Psoas muscle (tissue), 8 donors: ENCODE measurements around the gene CD46. TPM values are rescaled to one million over a fixed set of nuclear protein-coding genes. Genes with fewer than 3 reads are reported as not detected.

Experiments used
- ATAC-seq, 4 donors: fragments of 200-7000 bp; cut with Tn5 transposase; one replicate each; pipeline ENCODE4 v1.9.1; 2020; ENCODE audit warnings: moderate library complexity in 3 of 4, mild to moderate bottlenecking in 2 of 4
- DNase-seq, 2 donors: peaks; one replicate each; pipeline ENCODE4 v3.0.0-alpha.2; 2020
- H3K27ac ChIP-seq: fragments of 200-600 bp; one replicate; pipeline ENCODE4 v1.8.0; 2022
- H3K27me3 ChIP-seq, 3 donors: fragments of 200-600 bp in 1 of 3; one replicate each; pipeline versions ENCODE4 v1.6.1 to v1.8.0; 2013 to 2022; ENCODE audit warnings: low read length in 2 of 3, mild to moderate bottlenecking in 2 of 3, moderate library complexity in 1 of 3; ENCODE audit not compliant: insufficient read depth in 3 of 3
- H3K36me3 ChIP-seq, 2 donors: fragments of 200-600 bp in 1 of 2; one replicate each; pipeline versions ENCODE4 v1.6.1 to v1.8.0; 2013 to 2022; ENCODE audit warnings: low read depth in 1 of 2, mild to moderate bottlenecking in 1 of 2, moderate library complexity in 1 of 2; ENCODE audit not compliant: insufficient read depth in 1 of 2
- H3K4me1 ChIP-seq: fragments of 200-600 bp; one replicate; pipeline ENCODE4 v1.8.0; 2022
- H3K4me3 ChIP-seq: fragments of 200-600 bp; one replicate; pipeline ENCODE4 v1.8.0; 2022; ENCODE audit warnings: mild to moderate bottlenecking
- H3K9me3 ChIP-seq: fragments of 200-600 bp; one replicate; pipeline ENCODE4 v1.8.0; 2022
- CTCF ChIP-seq: fragments of 200-600 bp; IDR thresholded peaks from one replicate; pipeline ENCODE4 v1.8.0; 2022; ENCODE audit warnings: antibody characterized with exemption
- WGBS, 3 donors: extraction: QIAGEN DNeasy Blood & Tissue Kit; methylation state at CpG; one replicate each; pipeline versions ENCODE4 v1.1.6 to v1.1.7; 2013; 5-methylcytosine and 5-hydroxymethylcytosine counted together
- intact Hi-C, 2 donors: fragments of 100-400 bp; cut with DNase I; formaldehyde crosslinking; loops; one replicate each; pipeline versions ENCODE4 v1.11.0 to v1.14.2; 2022
- polyA plus RNA-seq, 3 donors: library from polyadenylated mRNA; stranded (reverse); fragments of 200-250 nt; gene quantifications; one replicate each; pipeline ENCODE4 v1.2.3, GENCODE V29; 2013
- total RNA-seq, 4 donors: library from RNA; stranded (reverse); fragmentation: NEBNext Ultra II Directional in 2 of 4; extraction: Animal tissue kit (Norgen Biotek cat#: 25700) in 2 of 4; gene quantifications; one replicate each; pipeline versions ENCODE4 v1.2.1 to v1.2.4, GENCODE V29; 2021 to 2023
- donor health status: healthy with polysubstance abuse.
- donor health status: DM: no; HTN: no; CAD: no; lungs with moderate emphysema.
- donor health status: Bipolar disorder and iron deficiency.
- donor health status: healthy.
- donor health status: DM: yes; HTN: yes; CAD: no.
- donor health status: DM: no; HTN: no; CAD: no.
- donor health status: DM: no; HTN: no; CAD: no.
- donor health status: DM: yes; HTN: yes; CAD: no.

Gene CD46
- total and polyA plus RNA-seq, 7 donors, result 33.9 to 66.3 (median 44.1) TPM

GRCh38 chr1:207793327-207793726 is 41.5 kb downstream of the CD46 start:
- H3K4me3 ChIP-seq, result no peak overlapping the region
- intact Hi-C loops, result loop anchor here in 1 of 2 donors (10.0 kb wide), 1 partner anchor 139 kb away; no protein-coding TSS in a partner anchor

GRCh38 chr1:207794861-207795260 is 43.0 kb downstream of the CD46 start:
- WGBS, 3 donors, result 72 to 90% (median 76%) methylated on average over 2 of the region's 2 CpGs
- intact Hi-C loops, result loop anchor here in 1 of 2 donors (5.0 to 10.0 kb wide), 2 partner anchors 43 to 140 kb away; partner anchors contain the start of gene CD46

More at GRCh38 chr1:207793327-207793726, 41.5 kb downstream of the CD46 start:
- no peak for ATAC-seq
- Histone ChIP-seq H3K4me1 (peaks cover 18% of the 10 kb centered on the region), H3K36me3 (peaks cover 3 to 22% of the 10 kb centered on the region in 2 donors), H3K27me3 (no peaks in the 10 kb centered on the region), H3K9me3 (no peaks in the 10 kb centered on the region), H3K27ac (no peak overlapping the region)
- TF ChIP-seq CTCF, result no peak
- no peak for DNase-seq

GRCh38 chr1:207797229-207797973 is 45.5 kb downstream of the CD46 start:
- WGBS, 3 donors, result 40 to 59% (median 43%) methylated on average over 7 of the region's 7 CpGs
- Histone ChIP-seq H3K27ac (peak overlapping the region; percentile 52), H3K9me3 (no peaks in the 10 kb centered on the region), H3K36me3 (peaks cover 3 to 41% of the 10 kb centered on the region in 2 donors), H3K4me3 (no peak overlapping the region), H3K4me1 (peaks cover 8% of the 10 kb centered on the region), H3K27me3 (no peaks in the 10 kb centered on the region)
- intact Hi-C loops, result loop anchor here in 1 of 2 donors (5.0 to 10.0 kb wide), 2 partner anchors 45 to 143 kb away; partner anchors contain the start of gene CD46
- peak; percentile 77 to 79 (median 78) for ATAC-seq
- TF ChIP-seq CTCF, result peak; percentile 84
- peak; percentile 85 to 91 for DNase-seq

More at GRCh38 chr1:207794861-207795260, 43.0 kb downstream of the CD46 start:
- H3K4me1 ChIP-seq, result peaks cover 18% of the 10 kb centered on the region
- no peak for DNase-seq
- TF ChIP-seq CTCF, result no peak
- no peak overlapping the region for H3K27ac ChIP-seq
- H3K36me3 ChIP-seq, result peaks cover 3 to 22% of the 10 kb centered on the region in 2 donors
- no peak for ATAC-seq
- no peak overlapping the region for H3K4me3 ChIP-seq
- no peaks in the 10 kb centered on the region for H3K27me3 ChIP-seq
- no peaks in the 10 kb centered on the region for H3K9me3 ChIP-seq

- DNase-seq, result no peak
- peak in 3 of 4 donors; percentile 9 to 30 (median 18) for ATAC-seq
- Histone ChIP-seq H3K27ac (peak overlapping the region; percentile 52), H3K9me3 (no peaks in the 10 kb centered on the region), H3K27me3 (no peaks in the 10 kb centered on the region), H3K4me3 (no peak overlapping the region), H3K4me1 (peaks cover 20% of the 10 kb centered on the region), H3K36me3 (peaks cover 0 to 51% of the 10 kb centered on the region in 2 donors)
- 43 to 85% (median 46%) methylated on average over 6 of the region's 6 CpGs for WGBS, 3 donors
- intact Hi-C loops, result loop anchor here in 1 of 2 donors (5.0 to 10.0 kb wide), 2 partner anchors 47 to 144 kb away; partner anchors contain the start of gene CD46
- no peak for TF ChIP-seq CTCF
Measured at GRCh38 chr1:207798847-207799246, 47.0 kb downstream of the CD46 start.
